NCI-H69 (cell line): Measurements from ENCODE around the gene SPTBN1.
"Not testable (repeated sequence)": the region's sequence is repeated elsewhere in the genome, so short reads cannot be mapped to it uniquely, and the experiment has no call there.

Experiments used
- DNase-seq: peaks from one replicate; lab custom pipeline; 2025; lab: John Stamatoyannopoulos, UW

Gene SPTBN1

DNA sequence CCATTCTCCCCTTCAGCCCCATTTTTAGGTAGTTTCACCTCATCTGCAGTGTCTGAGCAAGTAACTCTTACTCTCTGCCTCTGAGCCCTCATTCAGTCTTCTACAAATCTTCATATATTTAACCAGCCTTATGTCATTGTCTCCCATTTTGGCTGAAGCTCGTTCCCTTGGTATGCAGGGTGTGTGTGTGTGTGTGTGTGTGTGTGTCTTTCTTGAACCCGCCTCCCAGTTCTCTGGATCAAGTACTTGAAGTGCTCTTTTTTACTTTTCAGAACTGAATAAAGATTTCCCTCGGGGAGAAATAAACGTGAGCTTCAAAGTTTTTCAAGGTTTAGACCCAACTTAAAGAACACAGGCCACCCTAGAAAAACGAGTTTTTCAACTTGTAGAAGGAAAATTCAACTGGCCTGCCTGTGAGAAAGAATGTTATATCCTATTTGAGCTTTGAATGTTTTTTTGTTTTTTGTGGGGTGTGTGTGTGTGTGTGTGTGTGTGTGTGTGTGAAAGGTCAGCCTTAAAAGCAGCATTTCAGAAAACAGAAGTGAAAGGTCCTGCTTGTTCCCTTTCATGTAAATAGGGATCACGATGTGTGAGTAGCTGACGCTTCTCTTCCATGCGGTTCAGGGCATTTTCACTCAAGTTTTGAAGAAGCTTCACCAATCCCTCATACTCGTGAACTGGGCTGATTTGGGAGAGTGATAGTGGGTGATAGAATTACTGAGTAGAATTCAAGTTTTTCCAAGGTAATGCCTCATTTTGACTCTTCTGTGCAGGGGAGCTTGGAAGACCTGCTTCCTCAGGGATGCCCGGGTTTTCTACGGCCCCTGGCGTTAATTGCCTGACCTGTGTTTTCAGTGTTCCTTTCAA, 216.7 kb downstream of the SPTBN1 start:
- no peak for DNase-seq

DNA sequence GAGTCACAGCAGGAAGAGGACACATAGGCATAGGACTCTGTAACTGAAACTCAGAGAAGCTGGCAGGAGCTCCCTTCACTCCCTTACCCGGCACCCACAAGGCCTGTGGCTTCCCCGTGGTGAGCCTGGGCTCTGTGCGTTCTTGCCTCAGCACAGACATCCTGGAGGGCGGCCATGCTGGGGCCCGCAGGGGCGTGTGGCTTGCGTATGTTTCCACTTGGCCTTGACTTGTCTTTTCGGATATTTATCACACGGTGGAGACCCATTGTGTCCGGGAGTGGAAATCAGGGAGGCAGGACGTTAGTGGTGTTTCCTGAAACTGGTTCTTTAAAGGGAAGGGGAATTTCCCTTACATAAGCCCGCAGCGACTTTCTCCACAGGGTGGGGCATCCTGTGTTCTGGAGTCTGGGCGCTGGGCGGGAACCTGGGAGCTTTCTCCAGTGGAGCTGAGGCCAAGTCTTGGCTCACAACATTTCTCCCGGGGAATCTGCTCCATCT, 217.4 kb downstream of the SPTBN1 start:
- DNase-seq, result no peak

- no peak for DNase-seq
Measured at GRCh38 chr2:54675281-54675680, 219.2 kb downstream of the SPTBN1 start.

GRCh38 chr2:54675738-54676137, 219.6 kb downstream of the SPTBN1 start:
- DNase-seq, result no peak

GRCh38 chr2:54676656-54677055, 220.5 kb downstream of the SPTBN1 start:
- no peak for DNase-seq

DNA sequence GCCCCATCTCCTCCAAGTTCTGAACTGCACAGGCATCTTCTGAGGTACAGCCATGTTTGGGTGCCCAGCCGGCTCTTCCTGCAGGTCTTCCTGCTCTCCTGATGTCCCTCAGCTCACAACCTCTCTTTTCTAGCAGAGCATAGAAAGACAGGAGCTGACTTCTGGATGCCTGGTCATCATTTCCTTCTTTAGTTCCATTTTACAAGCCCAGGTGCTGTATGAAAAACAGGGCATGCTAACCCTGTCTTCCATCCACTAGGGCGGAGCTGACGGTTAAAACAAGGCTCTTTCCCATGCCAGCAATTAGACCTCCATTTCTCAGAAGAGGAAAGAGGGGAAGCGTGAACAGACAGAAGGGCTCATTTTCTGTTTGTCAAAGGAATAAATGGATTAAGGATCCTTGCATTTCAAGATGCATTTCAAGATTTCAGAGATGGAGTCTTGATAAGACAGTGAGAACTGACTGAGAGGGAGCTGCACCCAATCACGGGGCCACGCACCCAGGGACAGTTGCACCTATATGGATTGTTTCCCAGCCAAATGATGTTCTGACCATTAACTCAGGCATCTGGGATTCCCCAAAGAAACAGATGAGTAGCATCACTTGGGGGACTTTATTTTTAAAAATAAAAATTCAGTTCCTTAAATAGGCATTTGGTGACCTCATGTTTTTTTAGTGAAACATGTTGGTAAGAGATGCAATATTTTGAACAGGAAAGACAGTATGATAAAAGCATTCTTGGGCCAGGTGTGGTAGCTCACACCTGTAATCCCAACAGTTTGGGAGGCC, 221.5 kb downstream of the SPTBN1 start:
- DNase-seq, result no peak

DNA sequence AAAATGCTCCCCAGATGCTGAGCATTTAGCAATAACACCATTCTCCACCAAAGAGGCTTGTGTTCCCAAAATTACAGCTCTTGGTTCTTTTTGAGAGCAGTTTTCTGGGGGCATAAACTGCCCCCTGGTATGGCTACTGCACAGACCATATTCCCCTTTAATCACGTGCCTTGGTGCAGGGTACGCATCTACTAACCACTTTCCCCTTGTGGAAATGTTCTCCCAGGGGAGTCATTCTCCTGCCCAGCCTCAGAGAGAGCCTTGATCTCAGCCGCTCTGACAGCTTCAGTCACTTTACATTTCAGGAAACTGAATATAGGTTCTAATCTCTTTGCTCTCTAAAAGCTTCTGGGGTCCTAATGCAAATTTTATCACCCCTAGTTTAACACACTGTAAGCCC, 222.6 kb downstream of the SPTBN1 start:
- DNase-seq, result peak; percentile 4

DNA sequence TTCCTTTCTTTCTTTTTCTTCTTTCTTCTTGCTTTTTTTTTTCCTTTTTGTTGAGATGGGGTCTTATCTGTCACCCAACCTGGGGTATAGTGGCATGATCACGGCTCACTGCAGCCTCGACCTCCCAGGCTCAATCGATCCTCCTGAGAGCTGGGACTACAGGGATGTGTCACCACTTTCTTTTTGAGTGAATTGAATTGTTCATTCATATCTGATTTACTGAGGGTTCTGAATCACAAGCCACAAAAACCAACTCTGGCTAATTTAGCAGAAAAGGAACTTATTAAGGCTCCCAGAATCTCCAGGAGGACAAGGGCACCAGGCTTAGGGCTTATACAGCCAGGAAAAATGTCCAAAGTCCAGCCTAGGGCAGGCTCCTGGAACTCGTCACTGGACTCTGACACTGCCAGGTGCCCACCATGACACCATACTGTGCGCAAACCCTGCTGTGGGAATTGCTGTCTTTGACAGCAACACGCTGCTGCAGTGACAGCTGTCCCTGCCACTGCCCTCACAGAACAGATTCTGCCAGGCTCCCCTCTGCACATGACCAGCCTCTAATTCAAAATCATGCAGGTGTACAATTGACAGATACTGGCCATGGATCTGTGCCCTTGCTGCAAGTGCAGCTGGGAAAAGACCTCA, 224.4 kb downstream of the SPTBN1 start:
- DNase-seq, result peak; percentile 21

- no peak for DNase-seq
Measured at GRCh38 chr2:54681416-54681815, 225.3 kb downstream of the SPTBN1 start.

DNA sequence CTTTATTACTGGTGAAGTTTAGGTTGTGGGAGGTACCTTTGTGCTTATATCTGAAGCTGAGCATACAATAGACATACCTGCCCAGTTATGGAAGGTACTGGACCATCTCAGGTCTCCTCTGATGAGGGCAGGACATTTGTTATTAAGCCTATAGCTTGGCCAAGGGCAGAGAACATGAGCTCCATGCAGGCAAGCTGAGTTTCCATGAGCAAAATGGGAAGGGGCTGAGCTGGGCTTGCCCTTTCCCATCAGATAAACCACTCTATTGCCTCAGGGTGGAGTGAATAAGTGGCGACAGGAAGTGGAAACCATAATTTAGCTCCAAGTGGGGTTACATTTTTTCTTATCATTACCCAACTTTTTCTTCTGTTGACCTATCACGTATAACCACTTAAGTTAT, 227.5 kb downstream of the SPTBN1 start:
- DNase-seq, result peak; percentile 2

DNA sequence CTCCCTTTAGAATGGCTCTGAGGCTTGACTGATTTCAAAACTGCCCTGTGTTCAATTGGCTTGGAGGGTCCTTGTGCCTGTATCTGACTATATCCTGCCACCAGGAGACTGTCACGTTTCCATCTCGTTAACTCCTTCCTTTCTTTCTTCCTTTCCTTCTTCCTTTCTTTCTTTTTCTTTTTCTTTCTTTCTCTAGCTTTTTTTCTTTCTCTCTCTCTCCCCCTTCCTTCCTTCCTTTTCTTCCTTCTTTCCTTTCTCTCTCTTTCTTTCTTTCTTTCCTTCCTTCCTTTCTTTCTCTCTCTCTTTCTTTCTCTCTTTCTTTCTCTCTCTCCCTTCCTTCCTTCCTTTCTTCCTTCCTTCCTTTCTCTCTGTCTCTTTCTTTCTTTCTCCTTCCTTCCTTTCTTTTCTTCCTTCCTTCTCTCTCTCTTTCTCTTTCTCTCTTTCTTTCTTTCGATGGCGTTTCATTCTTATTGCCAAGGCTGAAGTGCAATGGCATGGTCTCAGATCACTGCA, 229.2 kb downstream of the SPTBN1 start:
- DNase-seq, result no peak

DNA sequence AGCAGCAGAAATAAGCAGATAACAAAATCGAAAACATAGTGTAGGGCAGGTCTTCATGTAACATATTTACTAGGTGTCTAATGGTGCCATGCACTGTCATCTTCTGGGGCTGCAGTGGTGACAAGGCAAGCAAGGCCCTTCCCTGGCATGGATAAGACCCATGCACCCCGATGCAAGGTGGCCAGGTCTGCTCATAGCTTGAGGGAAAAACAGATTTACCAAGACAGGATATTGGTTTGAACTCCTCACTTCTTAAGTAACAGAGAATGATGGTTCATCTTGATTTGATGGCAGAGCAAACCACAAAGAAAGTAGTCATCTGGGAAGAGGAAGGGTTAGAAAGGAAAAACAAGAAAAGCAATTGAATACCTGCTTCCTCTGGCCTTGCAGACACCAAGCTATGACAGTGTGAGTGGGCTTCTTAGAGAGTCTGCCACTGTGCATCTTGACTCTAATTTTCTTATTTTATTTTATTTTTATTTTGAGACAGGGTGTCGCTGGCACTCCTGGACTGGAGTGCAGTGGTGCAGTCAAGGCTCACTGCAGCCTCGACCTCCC, 231.5 kb downstream of the SPTBN1 start:
- no peak for DNase-seq

DNA sequence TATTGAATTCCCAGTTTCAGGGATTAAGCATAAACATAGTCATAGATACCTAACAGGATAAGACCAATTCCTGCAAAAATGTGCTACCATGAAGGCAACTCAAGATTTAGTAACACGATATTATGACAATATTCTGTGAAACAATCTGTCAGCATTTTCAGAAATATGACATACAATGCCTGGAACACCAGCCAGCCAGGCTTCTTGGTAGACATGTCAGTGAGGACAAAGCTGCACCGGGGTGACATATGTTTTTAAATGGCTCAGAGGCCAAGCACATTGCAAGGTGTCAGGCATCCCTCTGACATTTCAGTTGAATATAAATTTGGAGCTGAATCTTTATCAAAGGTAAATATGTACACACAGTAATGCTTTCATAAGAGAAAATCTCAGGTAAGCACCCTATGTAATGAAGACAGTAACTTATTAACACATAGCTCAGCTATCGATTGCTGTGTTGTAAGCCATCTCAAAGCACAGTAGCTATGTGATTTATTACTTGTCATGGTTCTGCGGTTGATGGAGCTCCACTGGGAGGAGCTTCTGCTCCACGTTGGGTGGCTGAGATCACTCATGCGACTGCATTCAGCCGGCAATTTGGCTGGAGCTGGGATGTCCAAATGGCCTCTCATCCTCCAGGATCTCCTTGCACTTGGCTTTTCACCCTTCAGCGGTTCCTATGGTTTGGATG, 235.5 kb downstream of the SPTBN1 start:
- DNase-seq, result peak; percentile 5

- no peak for DNase-seq
Measured at GRCh38 chr2:54692556-54692955, 236.4 kb downstream of the SPTBN1 start.

- no peak for DNase-seq
Measured at GRCh38 chr2:54695378-54695777, 239.3 kb downstream of the SPTBN1 start.

- DNase-seq, result no peak
Measured at GRCh38 chr2:54697934-54698333, 241.8 kb downstream of the SPTBN1 start.

DNA sequence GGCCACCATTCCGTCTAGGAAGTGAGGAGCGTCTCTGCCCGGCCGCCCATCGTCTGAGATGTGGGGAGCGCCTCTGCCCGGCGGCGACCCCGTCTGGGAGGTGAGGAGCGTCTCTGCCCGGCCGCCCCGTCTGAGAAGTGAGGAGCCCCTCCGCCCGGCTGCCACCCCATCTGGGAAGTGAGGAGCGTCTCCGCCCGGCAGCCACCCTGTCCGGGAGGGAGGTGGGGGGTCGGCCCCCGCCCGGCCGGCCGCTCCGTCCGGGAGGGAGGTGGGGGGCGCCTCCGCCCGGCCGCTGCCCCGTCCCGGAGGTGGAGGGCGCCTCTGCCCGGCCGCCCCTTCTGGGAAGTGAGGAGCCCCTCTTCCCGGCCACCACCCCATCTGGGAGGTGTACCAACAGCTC, 242.8 kb downstream of the SPTBN1 start:
- not testable (repeated sequence) for DNase-seq

DNA sequence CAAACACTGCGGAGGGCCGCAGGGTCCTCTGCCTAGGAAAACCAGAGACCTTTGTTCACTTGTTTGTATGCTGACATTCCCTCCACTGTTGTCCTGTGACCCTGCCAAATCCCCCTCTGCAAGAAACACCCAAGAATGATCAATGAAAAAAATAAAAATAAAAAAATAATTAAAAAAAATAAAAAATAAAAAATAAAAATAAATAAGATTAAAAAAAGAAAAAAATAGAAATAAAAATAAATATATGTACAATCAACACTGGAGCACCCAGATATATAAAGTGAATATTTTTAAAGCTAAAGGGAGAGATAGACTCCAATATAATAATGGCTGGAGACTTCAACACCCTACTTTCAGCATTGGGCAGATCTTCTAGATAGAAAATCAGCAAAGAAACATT, 243.5 kb downstream of the SPTBN1 start:
- no peak for DNase-seq

- DNase-seq, result no peak
Measured at GRCh38 chr2:54701029-54701428, 244.9 kb downstream of the SPTBN1 start.

DNA sequence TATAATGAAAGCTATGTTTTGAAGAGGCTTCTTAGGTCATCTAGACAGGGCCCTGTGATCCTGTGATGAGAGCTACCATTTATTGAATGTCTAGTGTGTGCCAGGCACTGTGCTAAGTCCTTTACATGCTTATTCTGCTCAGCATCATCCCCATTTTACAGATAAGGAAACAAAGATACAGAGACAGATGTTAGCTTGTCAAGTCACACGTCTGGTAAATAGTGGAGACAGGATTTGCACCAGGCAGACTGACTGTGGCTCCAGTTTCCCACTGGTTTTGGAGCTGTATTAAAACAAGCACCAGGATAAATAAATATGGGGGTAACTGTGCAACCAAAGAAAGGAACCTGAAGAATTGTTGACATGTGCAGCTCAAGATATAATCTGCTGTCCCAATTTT, 248.1 kb downstream of the SPTBN1 start:
- peak; percentile 4 for DNase-seq
